Measurements from ENCODE around the gene DLX1.
A peak's percentile ranks its signal among the peaks of the same experiment; 100 is the strongest.

DLX1 gene

GRCh38 chr2:172079416-172079815, 5.9 kb upstream of the DLX1 start:
- H4K20me1 ChIP-seq: peaks cover 91% of the 10 kb centered on the region
- H3K36me3 ChIP-seq: no peaks in the 10 kb centered on the region
- no peak overlapping the region for H3K4me3 ChIP-seq
- TF ChIP-seq Cebpa-rat (IDR thresholded peaks at IDR 0.05): no peak
- peaks cover 15% of the 10 kb centered on the region for H3K9me3 ChIP-seq
- no peak overlapping the region for H3K4me2 ChIP-seq
- H3K9ac ChIP-seq: no peak overlapping the region
- H3K27me3 ChIP-seq: peaks cover 97% of the 10 kb centered on the region
- no peak overlapping the region for H3K27ac ChIP-seq
- H3K4me1 ChIP-seq: peaks cover 4% of the 10 kb centered on the region

DNA sequence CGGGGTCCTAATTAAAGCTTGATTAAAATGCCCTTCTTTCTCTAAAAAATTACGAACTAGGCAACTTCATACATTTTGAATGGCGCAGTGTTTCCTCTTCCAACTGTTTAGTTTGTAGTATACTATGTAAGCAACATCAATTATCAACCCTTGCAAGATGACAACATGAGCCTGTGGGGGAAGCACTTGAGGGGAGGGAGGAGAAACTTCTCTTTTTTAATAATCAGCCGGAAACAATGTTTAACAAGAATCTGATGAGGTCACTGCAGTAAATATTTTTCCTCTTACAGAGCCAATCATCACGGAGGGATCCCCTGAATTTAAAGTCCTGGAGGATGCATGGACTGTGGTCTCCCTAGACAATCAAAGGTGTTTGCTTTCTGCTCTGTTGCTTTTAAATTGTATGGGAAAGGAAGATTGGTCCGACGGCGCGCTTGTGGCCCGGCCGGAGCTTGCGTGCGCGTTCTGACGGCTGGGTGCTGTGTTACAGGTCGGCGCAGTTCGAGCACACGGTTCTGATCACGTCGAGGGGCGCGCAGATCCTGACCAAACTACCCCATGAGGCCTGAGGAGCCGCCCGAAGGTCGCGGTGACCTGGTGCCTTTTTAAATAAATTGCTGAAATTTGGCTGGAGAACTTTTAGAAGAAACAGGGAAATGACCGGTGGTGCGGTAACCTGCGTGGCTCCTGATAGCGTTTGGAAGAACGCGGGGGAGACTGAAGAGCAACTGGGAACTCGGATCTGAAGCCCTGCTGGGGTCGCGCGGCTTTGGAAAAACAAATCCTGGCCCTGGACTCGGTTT, 5.3 kb upstream of the DLX1 start:
- no peak for TF ChIP-seq Cebpa-rat (IDR thresholded peaks at IDR 0.05)
- H3K27ac ChIP-seq: no peak overlapping the region
- H3K4me1 ChIP-seq: peaks cover 10% of the 10 kb centered on the region
- H3K4me2 ChIP-seq: no peak overlapping the region
- H3K36me3 ChIP-seq: no peaks in the 10 kb centered on the region
- H4K20me1 ChIP-seq: peaks cover 98% of the 10 kb centered on the region
- H3K4me3 ChIP-seq: no peak overlapping the region
- no peak overlapping the region for H3K9ac ChIP-seq
- H3K9me3 ChIP-seq: peaks cover 15% of the 10 kb centered on the region
- peaks cover 100% of the 10 kb centered on the region for H3K27me3 ChIP-seq

DNA sequence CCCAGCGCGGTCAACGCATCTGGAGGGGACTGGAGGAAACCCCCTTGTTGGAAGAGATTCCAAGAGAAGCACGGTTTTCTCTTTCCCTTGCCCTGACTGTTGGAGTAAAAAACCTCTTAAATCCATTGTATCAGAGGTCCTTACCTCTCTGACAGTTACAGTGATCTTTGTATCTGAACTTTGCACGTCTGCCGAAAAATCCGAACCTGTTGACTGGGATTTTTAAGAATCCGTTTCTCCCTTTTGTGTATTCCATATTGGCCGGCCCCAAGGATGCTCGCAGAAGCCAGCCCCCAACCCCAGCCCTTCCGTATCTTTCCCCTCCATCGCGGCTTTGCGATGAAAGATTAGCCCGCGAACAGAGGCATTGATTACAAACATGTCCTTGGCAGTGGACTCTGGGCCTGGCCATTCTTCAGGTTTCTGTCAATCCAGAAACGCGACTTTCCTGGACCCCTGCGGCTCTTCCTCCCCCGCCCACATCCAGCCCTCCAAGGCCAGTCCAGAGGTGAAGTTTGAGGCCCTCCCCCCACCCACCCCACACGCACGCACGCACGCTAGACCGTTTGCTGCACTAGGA, 4.6 kb upstream of the DLX1 start:
- no peak for TF ChIP-seq Cebpa-rat (IDR thresholded peaks at IDR 0.05)
- Histone ChIP-seq H3K27me3 (peaks cover 100% of the 10 kb centered on the region), H3K4me3 (no peak overlapping the region), H3K9ac (no peak overlapping the region), H3K4me2 (no peak overlapping the region), H3K27ac (no peak overlapping the region), H3K9me3 (peaks cover 15% of the 10 kb centered on the region), H3K4me1 (peaks cover 16% of the 10 kb centered on the region), H4K20me1 (peaks cover 98% of the 10 kb centered on the region), H3K36me3 (no peaks in the 10 kb centered on the region)

DNA sequence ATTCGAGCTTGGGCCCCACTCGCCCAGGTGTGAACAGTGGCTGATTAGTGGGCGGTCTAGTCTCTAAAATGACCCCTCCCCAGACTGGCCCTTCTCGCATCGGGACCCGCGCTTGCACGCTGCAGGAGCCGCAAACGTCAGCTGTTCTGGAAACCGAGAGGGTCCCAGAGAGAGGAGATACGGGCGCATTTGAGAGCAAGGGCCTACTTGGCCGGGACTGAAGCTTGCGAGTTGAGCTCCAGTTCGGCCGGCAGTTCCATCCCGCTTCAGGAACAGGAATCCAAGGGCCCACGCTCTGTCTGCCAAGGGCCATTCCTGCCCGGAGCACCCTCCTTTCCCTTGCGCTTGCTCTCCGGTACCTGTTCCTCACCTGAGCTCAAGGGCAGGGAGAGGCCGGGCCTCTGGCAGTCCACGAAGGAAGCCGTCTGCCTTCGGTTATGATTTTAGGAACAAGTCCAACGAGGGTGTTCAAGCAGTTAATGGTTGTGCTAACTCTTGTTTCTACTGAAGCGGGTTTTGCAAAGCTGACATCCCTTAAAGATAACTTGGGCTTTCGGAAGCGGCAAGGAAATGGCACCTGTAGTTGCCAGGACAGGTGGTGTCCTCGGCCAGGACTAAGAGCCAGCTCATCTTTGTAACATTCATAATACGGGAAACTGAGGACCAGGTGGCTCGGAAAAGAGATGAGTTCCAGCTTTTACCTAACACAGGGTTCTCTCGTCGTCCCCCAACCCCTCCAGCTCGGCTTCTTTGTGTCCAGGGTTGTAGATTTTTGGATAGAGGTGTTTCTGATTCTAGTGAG, 3.9 kb upstream of the DLX1 start:
- H3K27me3 ChIP-seq: peaks cover 100% of the 10 kb centered on the region
- no peak overlapping the region for H3K4me2 ChIP-seq
- H3K4me3 ChIP-seq: no peak overlapping the region
- H4K20me1 ChIP-seq: peaks cover 99% of the 10 kb centered on the region
- H3K36me3 ChIP-seq: no peaks in the 10 kb centered on the region
- TF ChIP-seq Cebpa-rat (IDR thresholded peaks at IDR 0.05): no peak
- H3K9me3 ChIP-seq: peaks cover 15% of the 10 kb centered on the region
- H3K27ac ChIP-seq: no peak overlapping the region
- H3K9ac ChIP-seq: no peak overlapping the region
- H3K4me1 ChIP-seq: peaks cover 16% of the 10 kb centered on the region

GRCh38 chr2:172082105-172082943, 3.0 kb upstream of the DLX1 start:
- Histone ChIP-seq H3K4me1 (peaks cover 16% of the 10 kb centered on the region), H3K9me3 (peaks cover 22% of the 10 kb centered on the region), H4K20me1 (peaks cover 99% of the 10 kb centered on the region), H3K4me3 (no peak overlapping the region), H3K36me3 (no peaks in the 10 kb centered on the region), H3K9ac (no peak overlapping the region), H3K27ac (no peak overlapping the region), H3K27me3 (peaks cover 100% of the 10 kb centered on the region), H3K4me2 (no peak overlapping the region)
- TF ChIP-seq Cebpa-rat (IDR thresholded peaks at IDR 0.05): no peak

GRCh38 chr2:172082944-172083627, 2.2 kb upstream of the DLX1 start:
- no peak for TF ChIP-seq Cebpa-rat (IDR thresholded peaks at IDR 0.05)
- no peak overlapping the region for H3K27ac ChIP-seq
- H3K4me2 ChIP-seq: no peak overlapping the region
- peaks cover 29% of the 10 kb centered on the region for H3K9me3 ChIP-seq
- peaks cover 99% of the 10 kb centered on the region for H4K20me1 ChIP-seq
- H3K9ac ChIP-seq: no peak overlapping the region
- no peak overlapping the region for H3K4me3 ChIP-seq
- peaks cover 100% of the 10 kb centered on the region for H3K27me3 ChIP-seq
- no peaks in the 10 kb centered on the region for H3K36me3 ChIP-seq
- peaks cover 16% of the 10 kb centered on the region for H3K4me1 ChIP-seq

GRCh38 chr2:172083628-172084394, 1.5 kb upstream of the DLX1 start:
- Histone ChIP-seq H3K4me2 (peak overlapping the region; percentile 83; the same call in 1 of the 2 replicates), H3K27ac (no peak overlapping the region), H3K27me3 (peaks cover 100% of the 10 kb centered on the region), H3K4me3 (peak overlapping the region; percentile 58), H3K9ac (no peak overlapping the region), H4K20me1 (peaks cover 99% of the 10 kb centered on the region), H3K4me1 (peaks cover 16% of the 10 kb centered on the region), H3K9me3 (peaks cover 35% of the 10 kb centered on the region), H3K36me3 (no peaks in the 10 kb centered on the region)
- TF ChIP-seq Cebpa-rat (IDR thresholded peaks at IDR 0.05): no peak

DNA sequence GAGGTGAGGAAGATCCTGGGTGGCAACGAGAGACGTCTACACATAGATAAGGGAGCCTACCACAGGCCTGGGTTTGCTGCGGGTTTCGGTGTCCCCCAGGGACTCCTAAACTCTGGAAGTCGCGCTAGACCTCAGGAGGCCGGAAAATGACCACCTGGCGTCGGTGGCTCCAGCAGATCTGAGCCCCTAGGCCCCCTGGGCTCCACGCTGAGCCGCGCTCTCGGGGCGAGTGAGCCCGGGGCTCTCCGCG, 987 bp upstream of the DLX1 start:
- H3K27me3 ChIP-seq: peaks cover 100% of the 10 kb centered on the region
- H3K36me3 ChIP-seq: no peaks in the 10 kb centered on the region
- H3K4me2 ChIP-seq: peak overlapping the region; percentile 83
- peak overlapping the region; percentile 58 for H3K4me3 ChIP-seq
- no peak for TF ChIP-seq Cebpa-rat (IDR thresholded peaks at IDR 0.05)
- H3K9me3 ChIP-seq: peaks cover 35% of the 10 kb centered on the region
- peaks cover 16% of the 10 kb centered on the region for H3K4me1 ChIP-seq
- H3K27ac ChIP-seq: no peak overlapping the region
- no peak overlapping the region for H3K9ac ChIP-seq
- H4K20me1 ChIP-seq: peaks cover 99% of the 10 kb centered on the region

Measured in BLaER1 (cell line).